Measurements from ENCODE around the gene IL26.

DNA sequence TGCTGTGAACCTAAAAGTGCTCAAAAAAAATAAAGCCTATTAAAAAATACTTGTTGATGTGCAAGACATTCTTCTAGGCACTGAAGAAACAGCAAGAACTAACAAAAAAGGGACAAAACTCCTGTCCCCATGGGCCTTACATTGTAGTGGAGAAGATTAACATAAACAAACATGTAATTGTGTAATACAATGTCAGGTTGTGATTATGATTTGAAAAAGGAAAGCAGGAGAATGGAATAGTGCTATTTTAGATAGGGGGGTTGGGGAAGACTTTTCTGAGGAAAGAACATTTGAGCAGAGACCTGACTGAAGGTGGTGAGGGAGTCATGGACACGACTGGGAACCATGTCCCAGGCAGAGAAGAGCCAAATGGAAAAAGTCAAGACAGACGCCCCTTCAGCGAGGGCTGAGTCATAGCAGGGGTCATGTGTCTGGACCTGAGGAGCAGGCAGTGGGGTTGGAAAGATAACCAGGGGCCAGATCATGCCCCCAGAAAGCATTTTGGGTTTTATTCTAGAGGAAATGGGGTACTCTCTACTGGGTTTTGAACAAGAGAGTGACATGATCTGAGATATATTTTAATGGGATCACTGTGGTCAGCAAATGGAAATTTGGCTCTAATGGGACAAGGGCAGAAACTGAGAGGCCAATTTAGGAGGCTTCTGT is 46.7 kb downstream of the IL26 start:
- TF ChIP-seq POLR2A (IDR thresholded peaks at IDR 0.05) = no peak
- TF ChIP-seq, protein P1, sequence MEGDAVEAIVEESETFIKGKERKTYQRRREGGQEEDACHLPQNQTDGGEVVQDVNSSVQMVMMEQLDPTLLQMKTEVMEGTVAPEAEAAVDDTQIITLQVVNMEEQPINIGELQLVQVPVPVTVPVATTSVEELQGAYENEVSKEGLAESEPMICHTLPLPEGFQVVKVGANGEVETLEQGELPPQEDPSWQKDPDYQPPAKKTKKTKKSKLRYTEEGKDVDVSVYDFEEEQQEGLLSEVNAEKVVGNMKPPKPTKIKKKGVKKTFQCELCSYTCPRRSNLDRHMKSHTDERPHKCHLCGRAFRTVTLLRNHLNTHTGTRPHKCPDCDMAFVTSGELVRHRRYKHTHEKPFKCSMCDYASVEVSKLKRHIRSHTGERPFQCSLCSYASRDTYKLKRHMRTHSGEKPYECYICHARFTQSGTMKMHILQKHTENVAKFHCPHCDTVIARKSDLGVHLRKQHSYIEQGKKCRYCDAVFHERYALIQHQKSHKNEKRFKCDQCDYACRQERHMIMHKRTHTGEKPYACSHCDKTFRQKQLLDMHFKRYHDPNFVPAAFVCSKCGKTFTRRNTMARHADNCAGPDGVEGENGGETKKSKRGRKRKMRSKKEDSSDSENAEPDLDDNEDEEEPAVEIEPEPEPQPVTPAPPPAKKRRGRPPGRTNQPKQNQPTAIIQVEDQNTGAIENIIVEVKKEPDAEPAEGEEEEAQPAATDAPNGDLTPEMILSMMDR (IDR thresholded peaks at IDR 0.05) = no peak
- TF ChIP-seq POLR2AphosphoS5 (IDR thresholded peaks at IDR 0.05) = no peak

Measured in suprapubic skin (tissue), 4 donors.